ENCODE results near the gene CDH6.

The CDH6 gene

DNA sequence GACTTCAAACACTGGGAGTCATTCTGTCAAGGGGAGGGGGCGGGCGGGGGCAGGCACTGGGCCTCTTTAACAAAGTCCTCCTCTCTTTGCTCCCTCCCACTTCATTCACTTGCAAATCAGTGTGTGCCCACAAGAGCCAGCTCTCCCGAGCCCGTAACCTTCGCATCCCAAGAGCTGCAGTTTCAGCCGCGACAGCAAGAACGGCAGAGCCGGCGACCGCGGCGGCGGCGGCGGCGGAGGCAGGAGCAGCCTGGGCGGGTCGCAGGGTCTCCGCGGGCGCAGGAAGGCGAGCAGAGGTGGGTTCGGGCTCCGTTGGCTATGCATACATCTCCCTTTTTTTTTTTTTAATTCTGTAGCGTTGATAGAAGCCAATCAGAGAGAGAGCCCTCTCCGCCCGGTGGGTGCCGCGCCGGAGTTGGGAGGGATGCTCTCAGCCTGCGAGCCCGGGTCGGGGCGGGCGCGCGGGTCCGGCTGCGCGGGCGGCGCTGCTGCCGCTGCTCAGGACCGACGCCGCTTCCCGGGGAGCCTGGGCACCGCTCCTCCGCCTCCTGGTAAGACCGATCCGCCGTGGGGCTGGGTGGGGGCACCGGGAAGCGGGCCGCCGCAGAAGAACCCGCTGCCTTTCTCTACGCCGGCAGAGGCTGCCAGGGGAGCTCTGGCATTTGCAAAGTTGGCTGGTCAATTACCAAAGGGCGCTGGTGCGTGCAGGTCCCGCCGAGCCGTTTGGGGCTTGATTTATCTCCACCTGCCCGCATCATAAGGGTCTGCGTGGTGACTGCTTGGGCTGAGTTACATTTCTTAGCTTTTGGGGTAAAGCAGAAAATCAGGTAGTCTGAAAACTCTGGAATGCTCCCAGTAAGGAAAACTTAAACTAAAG is at the start of gene CDH6:
Gene CDH6 (plus strand): TSS at position 96 of the 877 bp plus-strand sequence. CDS start 73,788 bp downstream, outside the sequence.
- DNase-seq, result no peak

DNA sequence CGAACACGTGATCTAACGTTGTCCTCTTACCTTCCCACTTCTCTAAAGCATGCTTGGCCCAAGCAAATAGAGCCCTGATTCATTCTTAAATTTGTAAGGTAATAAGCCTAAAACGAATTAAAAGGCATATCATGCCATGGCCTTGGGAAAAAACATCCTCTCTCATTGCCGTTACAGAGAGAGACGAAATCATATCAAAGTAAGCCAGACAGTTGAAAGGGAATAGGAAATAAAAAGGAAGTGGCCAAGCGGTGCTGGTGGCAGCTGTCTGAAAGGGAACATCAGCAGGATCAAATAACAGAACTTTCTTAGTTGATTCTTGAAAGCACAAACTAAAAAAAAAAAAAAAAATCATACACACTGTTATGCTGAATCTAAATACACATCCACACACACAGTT is 49.1 kb upstream of the CDH6 start:
- no peak for DNase-seq

DNA sequence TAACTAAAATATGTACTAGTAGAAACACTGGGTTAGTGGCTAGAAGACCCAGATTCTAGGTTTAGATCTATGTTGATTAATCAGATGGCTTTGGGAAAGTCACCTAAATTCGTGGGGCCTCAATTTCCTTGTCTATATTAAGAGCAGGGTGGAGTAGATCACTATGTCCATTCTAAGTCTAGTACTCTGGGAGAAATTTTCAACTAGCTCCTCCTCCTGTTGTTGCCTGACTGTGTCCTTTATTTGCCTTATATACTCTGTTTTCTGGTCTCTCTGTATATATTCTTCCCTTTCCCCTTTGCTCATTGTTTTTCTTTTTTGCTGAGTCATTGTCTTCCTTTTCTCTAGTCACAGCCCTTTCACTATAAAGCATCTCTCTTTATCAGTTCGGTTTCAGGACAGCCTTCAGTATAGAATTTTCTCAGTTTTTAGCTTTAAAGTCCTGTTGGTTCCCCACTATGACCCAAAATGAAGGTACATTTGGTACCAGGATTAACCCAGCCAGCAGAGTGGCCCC is 44.5 kb upstream of the CDH6 start:
- no peak for DNase-seq

DNA sequence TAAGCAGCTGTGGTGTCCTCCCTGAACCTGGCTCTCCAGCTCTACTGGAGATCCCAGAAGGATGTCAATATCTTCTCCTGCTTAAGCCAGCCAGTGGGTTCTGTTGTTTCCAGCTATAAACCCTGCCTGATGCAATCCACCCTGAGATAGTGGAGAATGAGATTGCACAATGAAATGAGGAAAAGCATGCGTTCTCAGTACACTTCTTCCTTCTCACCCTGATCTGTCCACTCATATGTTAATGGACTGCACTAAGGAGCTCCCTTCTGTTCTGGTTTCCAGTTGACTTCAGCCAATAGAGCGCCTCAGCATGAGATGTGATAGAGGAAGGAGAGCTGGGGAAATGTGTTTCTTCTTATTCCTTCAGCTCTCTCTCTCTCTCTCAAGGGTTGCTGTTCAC is 40.0 kb upstream of the CDH6 start:
- DNase-seq, result peak; percentile 16

DNA sequence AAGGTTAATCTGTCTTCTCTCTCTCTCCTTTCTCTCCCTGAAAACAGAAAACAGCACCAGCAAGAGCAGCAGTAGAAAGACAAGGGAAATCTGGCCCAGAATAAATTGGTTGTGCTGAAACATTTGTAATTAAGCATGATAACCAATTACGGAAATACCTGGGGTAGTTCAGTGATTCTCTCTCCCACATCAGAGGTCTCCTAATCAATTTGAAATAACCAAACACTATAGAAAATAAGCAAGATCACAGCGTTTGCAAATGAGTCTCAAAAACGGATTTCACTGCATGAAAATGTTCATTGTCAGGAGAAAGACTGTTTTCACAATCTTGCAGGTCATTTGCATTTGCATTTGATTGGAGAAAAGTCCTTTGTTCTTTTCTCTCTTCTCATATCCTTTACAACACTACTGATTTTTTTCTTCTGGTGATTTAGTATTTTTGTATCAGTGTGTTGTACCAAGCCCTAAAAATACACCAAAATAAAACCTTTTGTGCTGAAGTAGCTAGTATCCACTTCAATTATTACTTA is 36.8 kb upstream of the CDH6 start:
- DNase-seq, result no peak

DNA sequence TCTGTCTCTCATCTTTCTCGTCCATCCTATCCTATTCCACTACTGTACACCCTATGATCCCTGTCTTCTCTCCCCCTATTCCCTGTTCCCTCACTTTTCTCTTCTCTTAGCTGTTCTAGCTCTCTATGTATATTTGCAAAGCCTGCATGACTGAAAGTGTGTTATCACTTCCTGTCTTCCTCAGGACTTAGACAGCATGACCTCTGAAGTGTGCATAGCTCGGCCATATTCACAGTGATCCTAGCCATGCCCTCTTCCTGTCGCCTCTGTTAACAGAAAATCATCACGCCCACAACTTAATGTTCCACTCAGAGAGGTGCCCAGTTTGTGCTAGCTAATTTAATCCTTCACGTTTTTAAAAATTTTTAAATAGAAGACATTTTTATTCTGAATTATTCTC is 35.8 kb upstream of the CDH6 start:
- no peak for DNase-seq

DNA sequence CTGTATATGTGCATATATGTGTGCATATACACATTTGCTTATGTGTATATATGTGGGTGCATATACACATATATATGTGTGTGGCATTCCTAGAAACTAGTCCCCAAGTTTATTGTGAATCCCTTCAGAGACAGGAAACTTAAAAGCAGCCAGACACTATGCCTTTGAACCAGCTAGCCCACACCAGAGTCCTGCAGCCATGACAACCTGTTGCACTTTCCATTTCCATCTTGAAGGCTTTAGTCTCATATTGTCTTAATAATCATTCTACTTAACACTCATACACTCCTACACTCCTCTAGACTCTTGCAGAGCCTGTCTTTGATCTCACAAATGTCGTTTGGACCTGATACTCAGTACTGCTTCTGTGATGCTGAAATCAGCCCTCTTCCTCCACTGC is 34.8 kb upstream of the CDH6 start:
- no peak for DNase-seq

DNA sequence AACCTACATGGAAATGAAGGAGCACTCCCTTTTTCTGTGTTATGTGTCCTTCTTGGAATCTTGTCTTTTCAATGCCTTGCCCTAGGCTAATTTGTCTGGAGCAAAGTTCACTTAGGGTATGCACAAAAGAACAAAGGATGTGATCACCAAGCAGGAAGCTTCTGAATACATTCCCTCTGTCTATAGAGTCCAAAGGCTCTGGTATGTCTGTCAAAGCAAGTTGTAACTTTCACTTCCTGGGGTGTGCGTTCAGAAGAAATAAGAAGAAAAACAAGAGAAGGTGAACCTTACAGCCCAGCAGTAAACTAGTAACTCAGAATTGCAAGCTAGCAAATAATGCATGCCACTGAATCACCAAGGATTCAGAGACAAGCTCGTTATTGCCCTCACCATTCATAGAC is 31.7 kb upstream of the CDH6 start:
- DNase-seq, result no peak

DNA sequence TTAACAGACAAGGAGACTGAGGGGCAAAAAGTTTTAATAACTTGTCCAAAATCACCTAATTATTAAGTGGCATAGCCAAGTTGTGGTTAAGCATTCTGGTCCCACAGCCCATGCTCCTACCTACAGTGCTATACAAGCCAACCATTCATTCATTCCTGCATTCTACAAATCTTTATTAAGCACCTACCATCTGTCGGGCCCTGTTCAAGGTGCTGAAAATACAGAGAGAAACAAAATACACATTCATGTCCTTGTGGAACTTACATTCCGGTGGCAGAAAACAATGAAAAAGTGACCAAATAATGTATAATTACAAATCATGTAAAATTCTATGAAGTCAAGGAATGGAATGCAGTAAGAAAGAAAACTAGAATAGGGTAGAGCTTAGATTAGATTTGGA is 27.8 kb upstream of the CDH6 start:
- DNase-seq, result no peak

DNA sequence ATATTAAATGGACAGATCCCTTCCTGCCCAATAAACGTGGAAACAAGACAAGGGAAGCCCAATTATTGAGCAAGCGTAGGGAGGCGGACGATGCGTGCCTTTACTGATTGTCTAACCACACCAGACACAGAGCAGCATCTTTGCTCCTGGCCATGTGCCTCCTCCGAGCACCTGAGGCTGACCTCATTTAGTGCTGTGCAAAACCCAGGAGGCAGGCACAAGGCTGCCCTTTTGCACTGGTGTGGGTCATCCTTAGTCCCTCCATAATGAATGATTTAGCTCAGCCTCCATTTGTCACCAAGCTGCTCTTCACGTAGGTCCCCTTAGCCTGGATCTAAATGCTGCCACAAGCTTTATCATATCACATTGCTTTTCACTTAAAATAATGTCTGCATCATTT is 24.1 kb upstream of the CDH6 start:
- no peak for DNase-seq

DNA sequence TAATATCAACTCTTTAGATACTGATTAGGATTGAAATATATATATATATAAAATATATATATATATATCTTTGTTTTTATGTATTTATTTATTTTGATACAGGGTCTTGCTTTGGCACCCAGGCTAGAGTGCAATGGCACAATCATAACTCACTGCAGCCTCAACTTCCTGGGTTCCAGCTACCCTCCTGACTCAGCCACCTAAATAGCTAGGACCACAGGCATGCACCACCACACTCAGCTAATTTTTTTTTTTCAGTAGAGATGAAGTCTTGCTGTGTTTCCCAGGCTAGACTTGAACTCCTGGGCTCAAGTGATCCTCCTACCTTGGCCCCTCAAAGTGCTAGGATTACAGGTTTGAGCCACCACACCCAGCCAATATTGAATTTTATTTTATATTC is 20.6 kb upstream of the CDH6 start:
- no peak for DNase-seq

DNA sequence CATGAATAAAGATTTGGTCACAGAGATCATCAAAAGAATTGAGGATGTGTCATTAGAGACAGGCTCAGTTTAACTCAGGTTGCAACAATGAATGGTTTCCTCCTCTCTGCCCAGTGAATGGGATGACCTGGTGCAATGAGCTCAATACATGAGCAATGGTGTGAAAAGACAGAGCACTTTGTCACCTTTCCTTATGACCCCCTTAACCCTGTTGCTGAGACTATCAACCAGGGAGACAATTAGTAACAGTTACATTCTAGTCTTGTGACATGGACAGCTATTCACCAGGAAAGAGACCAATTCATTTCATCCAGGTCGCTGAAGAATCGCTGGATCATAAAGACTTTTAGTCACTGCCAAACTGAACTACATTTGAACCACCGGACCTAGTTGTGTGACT is 19.9 kb upstream of the CDH6 start:
- DNase-seq, result no peak

DNA sequence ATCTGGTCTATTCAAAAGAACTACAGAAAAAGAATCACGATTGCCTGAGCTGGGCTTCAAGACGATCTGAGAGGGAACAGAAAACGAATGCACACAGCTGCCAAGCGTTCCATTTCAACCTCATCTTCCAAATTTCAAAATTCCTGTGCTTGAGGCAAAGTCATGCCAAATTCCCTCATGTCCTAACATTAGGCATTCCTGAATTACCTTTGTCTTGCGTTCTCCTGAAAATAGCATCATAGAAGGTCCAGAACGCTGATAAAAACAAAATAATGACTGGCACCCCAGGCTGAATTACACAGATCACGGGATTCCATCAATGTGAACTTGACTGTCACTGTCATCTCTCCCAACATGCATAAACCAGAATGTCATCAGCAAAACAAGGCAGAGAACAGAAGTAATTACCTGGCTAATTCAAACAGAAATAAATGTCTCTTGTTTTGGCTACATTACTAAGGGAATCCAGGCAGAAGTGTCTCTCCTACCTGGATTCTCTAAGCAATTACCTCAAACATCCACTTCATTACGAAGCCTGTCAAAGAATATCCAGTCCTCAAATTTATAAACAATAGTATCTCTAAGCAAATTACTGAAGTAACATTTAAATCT is 12.0 kb upstream of the CDH6 start:
- no peak for DNase-seq

DNA sequence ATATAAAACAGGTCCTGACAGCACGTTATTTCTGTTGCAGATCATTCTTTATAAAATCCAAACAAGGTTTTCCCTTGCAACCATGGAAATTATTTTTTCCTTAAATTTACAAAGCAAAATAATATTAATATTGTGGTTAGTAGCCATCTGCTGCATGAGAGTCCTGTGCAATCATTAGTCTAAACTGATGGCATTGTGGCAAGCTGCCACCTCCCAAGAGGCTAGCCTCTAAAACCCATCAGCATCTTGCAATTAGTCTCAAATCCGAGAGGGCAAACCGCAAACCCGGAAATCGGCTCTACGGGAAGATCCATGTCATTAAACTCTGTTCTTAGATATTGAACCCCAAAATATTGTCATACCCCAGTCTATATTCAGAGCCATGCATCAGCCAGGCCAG is 11.3 kb upstream of the CDH6 start:
- no peak for DNase-seq

DNA sequence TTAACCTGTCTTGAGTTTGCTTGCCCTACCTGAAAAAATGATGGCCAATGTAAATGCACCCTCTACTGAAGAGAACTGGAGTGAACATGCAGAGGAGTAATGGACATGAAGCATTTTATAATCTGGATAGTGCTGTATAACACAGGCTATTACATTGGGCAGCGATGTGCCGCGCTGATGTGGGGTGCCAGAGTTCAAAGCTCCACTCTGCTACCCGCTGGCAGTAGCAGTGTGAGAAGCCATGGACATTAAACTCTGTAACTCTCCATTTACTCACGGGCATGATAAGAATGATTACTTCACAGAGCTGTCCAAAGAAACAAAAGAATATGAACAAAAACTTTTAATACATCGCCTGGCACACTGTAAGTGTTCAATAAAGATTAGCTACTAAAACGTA is 7.5 kb upstream of the CDH6 start:
- no peak for DNase-seq

DNA sequence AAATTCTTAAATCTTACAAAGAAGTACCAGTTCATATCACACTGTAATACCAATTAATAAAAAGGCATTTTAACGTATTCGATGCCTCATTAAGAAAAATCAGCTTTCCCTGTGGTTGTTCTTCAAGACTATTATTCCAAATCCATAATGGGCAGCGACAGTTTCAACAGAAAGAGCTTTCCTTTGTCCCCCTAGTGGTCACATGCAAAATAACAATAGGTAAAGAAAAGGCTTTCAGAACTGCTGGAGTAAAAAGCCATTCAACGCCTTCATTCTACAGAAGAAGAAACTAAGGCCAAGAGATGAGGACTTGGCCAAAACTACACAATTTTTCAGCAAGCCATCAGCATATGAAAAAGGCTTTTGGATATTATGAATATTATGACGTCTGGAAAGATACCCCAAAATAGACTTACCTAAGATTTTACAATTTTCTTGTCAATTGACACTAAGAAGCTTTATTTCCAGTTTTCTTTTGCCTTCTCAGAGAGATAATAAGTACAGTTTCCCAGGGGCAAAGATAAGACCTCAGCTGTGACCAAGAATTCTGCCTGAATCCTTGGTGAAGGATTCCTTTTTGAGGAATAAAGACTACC is 6.7 kb upstream of the CDH6 start:
- DNase-seq, result peak; percentile 20

DNA sequence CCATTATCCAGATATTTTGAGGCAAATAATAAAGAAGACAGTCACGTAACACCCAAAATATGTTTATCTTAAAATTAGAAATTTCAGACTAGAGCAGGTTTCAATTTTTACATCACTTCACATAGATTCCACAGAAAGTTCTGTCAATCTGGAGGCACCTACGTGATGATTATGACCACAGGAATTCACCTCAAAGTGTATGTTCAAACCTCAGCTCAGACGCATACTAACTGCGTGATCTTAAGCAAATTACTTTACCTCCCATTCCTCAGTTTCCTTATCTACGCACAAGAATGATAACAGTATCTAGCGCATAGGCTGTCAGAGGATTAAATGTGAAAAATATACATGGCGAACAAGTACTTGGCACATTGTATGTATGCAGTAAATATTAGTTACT is 5.9 kb upstream of the CDH6 start:
- DNase-seq, result no peak

DNA sequence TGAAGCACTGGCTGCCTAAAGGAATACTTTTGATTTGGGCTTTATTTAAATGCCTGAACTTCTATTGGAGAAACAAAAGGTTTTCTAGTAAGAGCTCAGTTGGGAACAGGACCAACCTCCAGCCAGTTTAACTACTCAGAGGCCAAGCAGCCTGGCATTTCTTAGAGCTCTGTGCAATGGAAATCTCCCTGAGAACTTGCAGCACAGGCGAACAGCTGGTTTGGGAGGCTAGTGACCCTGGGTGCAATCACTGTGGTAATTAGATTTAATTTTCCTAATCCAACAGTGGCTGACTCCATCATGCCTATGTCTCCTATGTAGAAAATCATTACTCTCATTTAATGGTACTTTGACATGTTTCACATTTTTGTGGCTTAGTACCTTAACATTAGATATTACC is 1.0 kb upstream of the CDH6 start:
- DNase-seq, result no peak

DNA sequence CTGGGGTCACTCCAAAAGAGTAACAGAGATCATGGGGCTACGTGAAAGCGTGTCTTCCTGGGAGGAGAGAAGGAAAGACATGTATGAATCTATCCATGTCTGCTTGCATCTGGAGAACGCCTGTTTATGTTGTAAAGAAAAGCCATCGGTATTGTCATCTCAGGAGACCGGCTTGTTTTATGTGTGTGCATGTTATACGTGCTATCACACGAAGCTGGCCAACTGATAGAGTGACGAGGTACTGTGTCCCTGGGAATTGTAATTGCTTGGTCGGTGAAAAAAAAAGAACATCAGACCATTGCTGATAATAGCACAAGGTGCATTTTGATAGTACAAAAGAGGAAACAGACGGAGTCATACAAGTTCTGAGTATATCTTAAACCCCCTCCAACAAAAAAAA is 370 bp upstream of the CDH6 start:
- DNase-seq, result no peak

DNA sequence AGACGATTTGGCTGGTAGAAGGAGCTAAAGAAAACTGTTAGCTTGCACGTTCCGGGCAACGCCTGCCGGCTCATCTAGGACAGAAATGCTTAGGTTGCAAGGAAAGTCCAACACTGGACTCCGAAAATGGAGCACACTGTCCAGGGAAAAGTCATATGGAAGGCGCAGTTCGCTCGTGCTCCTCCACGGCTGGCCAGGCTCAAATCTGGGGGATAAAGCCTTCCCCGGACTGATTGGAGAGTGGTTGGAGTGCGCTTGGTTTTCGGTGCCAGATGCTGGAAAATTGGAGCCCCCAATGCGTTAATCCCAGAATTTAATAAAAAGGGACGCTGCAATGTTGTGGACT is 955 bp downstream of the CDH6 start:
- no peak for DNase-seq

DNA sequence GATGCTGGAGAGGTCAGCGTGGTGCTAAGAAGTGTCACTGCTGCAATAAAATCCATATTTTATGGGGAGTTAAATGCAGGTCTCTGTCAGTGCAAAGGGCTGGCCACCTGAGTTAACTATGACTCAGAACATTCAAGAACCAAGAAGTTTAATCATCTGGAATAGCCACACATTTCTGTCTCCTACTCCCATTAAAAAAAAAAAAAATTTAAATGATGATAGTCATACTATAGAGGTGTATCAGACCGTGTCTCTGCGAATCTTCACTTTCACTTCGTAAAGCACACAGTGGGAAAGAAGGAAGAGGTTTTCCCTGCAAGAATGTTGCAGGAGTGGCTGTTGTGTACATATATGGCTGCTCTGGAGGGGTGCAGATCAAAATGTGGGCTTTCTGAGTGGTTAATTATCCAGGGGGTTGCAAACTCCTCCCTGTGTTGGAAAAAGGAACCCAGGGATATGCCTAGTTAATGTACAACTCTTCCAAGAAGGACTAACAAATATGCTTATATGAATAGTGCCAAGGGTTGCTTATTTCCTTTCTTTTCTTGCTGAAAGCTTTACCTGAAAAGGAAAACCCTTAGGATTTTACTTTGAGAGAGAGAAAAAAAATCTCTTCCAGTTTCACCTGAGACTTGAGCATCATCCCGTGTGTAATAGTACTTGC is 1.5 kb downstream of the CDH6 start:
- no peak for DNase-seq

DNA sequence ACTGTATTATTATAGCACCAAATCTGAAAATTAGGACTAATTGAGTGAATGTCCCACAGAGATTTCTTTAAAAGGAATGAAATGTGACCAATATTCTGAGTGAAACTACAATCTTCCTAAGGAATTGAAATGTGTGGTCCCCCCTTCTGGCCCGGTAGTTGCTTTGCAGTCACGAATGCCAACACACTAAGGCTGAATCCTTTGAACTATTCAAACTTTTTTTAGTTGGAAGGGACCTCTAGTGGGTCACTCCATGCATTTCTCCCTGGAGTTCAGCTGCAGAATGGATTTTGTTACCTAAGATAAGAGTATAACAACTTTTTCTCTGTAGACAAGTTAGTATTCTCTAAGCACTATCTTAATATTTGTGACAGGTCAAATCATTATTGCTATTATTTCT is 2.8 kb downstream of the CDH6 start:
- DNase-seq, result no peak

DNA sequence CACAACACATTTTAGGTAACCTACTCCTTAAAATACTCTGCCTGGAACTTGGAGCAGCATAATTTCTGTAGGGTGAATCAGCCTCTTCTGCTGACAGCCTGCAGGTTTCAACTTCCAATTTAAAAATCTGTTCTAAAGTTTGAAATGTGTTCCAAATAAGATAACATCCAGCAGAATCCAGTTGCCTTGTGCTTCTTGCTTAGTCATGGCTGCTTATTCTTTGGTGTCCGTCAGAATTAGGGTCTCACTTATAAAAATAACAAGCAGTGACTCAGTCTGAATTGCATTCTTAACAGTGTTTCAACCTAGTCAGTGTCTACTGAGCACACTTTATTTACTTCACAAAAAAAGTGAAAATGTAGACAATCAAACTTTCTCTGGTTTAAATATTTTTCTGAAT is 3.7 kb downstream of the CDH6 start:
- no peak for DNase-seq
